ENCODE results near the gene MOB1B.

GRCh38 chr4:71029504-71029903 lies 127.3 kb downstream of the MOB1B start:
- TF ChIP-seq CTCF (IDR thresholded peaks at IDR 0.05; ENCODE audit: low read length) (no peak), EZH2phosphoT487 (IDR thresholded peaks at IDR 0.05; ENCODE audit: low read length) (no peak)

Measured in MM.1S (cell line).